ENCODE data around the gene PHF21A. TPM values are rescaled to one million over a fixed set of nuclear protein-coding genes. Genes with fewer than 3 reads are reported as not detected.

PHF21A gene
- total and polyA plus RNA-seq, 4 donors: 3.6 to 8.5 (median 6.2) TPM

- Histone ChIP-seq H3K4me1 (ENCODE audit: control insufficient read depth in 4 of 4, insufficient read depth in 4 of 4, low read length in 3 of 4) (no peaks in the 10 kb centered on the region), H3K27ac (ENCODE audit: low read depth in 1 of 2, low read length in 2 of 2) (no peak overlapping the region), H3K36me3 (ENCODE audit: control insufficient read depth in 4 of 4, insufficient read depth in 3 of 4, low read depth in 1 of 4, low read length in 3 of 4) (peaks cover 0 to 3% (median 0%) of the 10 kb centered on the region in 4 donors), H3K9ac (ENCODE audit: low read depth in 1 of 2, low read length in 2 of 2) (no peak overlapping the region), H3K9me3 (ENCODE audit: control insufficient read depth in 4 of 4, low read length in 3 of 4) (no peaks in the 10 kb centered on the region), H3K27me3 (ENCODE audit: control insufficient read depth in 4 of 4, insufficient read depth in 4 of 4, low read length in 3 of 4) (no peaks in the 10 kb centered on the region), H3K4me3 (ENCODE audit: low read depth in 1 of 3, low read length in 3 of 3) (no peak overlapping the region)
- no peak for DNase-seq (ENCODE audit: low spot score)
- TF ChIP-seq FOXA2 (IDR thresholded peaks at IDR 0.05) (no peak), NR2F2 (IDR thresholded peaks at IDR 0.05) (no peak), RXRA (IDR thresholded peaks at IDR 0.05) (no peak), RAD21 (IDR thresholded peaks at IDR 0.05) (no peak), FOXA1 (IDR thresholded peaks at IDR 0.05) (no peak), GABPA (IDR thresholded peaks at IDR 0.05 in 1 of 2, conservative IDR thresholded peaks at IDR 0.05 in 1 of 2) (no peak), SP1 (IDR thresholded peaks at IDR 0.05) (no peak), ZBTB33 (IDR thresholded peaks at IDR 0.05) (no peak)
- 82% methylated on average over 5 of the region's 5 CpGs for WGBS
Observed at GRCh38 chr11:46075168-46075567, 46.1 kb downstream of the PHF21A start.

- Histone ChIP-seq H3K27me3 (ENCODE audit: control insufficient read depth in 4 of 4, insufficient read depth in 4 of 4, low read length in 3 of 4) (no peaks in the 10 kb centered on the region), H3K9ac (ENCODE audit: low read depth in 1 of 2, low read length in 2 of 2) (no peak overlapping the region), H3K4me3 (ENCODE audit: low read depth in 1 of 3, low read length in 3 of 3) (no peak overlapping the region), H3K27ac (ENCODE audit: low read depth in 1 of 2, low read length in 2 of 2) (no peak overlapping the region), H3K36me3 (ENCODE audit: control insufficient read depth in 4 of 4, insufficient read depth in 3 of 4, low read depth in 1 of 4, low read length in 3 of 4) (peaks cover 0 to 9% (median under 1%) of the 10 kb centered on the region in 4 donors), H3K9me3 (ENCODE audit: control insufficient read depth in 4 of 4, low read length in 3 of 4) (no peaks in the 10 kb centered on the region), H3K4me1 (ENCODE audit: control insufficient read depth in 4 of 4, insufficient read depth in 4 of 4, low read length in 3 of 4) (no peaks in the 10 kb centered on the region)
- 99% methylated on average over 1 of the region's 1 CpG for WGBS
- DNase-seq (ENCODE audit: low spot score): no peak
- no peak for TF ChIP-seq TAF1 (conservative IDR thresholded peaks at IDR 0.05)
- no peak for TF ChIP-seq FOXA1 (IDR thresholded peaks at IDR 0.05)
- TF ChIP-seq GABPA (IDR thresholded peaks at IDR 0.05 in 1 of 2, conservative IDR thresholded peaks at IDR 0.05 in 1 of 2): no peak
- TF ChIP-seq HNF4A (conservative IDR thresholded peaks at IDR 0.05): no peak
- TF ChIP-seq RXRA (IDR thresholded peaks at IDR 0.05): no peak
- TF ChIP-seq NR2F2 (IDR thresholded peaks at IDR 0.05): no peak
- no peak for TF ChIP-seq JUND (IDR thresholded peaks at IDR 0.05)
- TF ChIP-seq EGR1 (IDR thresholded peaks at IDR 0.05; ENCODE audit: low read depth in 2 of 2): no peak
- TF ChIP-seq ATF3 (IDR thresholded peaks at IDR 0.05): no peak
- no peak for TF ChIP-seq ZBTB33 (IDR thresholded peaks at IDR 0.05)
- TF ChIP-seq HNF4G (IDR thresholded peaks at IDR 0.05): no peak
- TF ChIP-seq REST (IDR thresholded peaks at IDR 0.05): no peak
- no peak for TF ChIP-seq FOXA2 (IDR thresholded peaks at IDR 0.05)
Observed at GRCh38 chr11:46073632-46074031, 47.6 kb downstream of the PHF21A start.
